ENCODE data around the gene CTNNBL1. TPM values are rescaled to one million over a fixed set of nuclear protein-coding genes. Genes with fewer than 3 reads are reported as not detected.
"Not testable (repeated sequence)": the region's sequence is repeated elsewhere in the genome, so short reads cannot be mapped to it uniquely, and the experiment has no call there.

Gene CTNNBL1
- total and polyA plus RNA-seq, 2 experiments from 2014 or later = 36.3 to 68.7 TPM

- H3K4me3 ChIP-seq; DNase-seq (ENCODE audit: low spot score); H2AFZ ChIP-seq; H3K27ac Mint-ChIP-seq; H3K36me3 Mint-ChIP-seq (ENCODE audit: low read depth); H3K4me3 Mint-ChIP-seq; H3K36me3 ChIP-seq (ENCODE audit: insufficient read depth); H3K9me3 Mint-ChIP-seq; H3K4me1 ChIP-seq (ENCODE audit: insufficient read depth); H3F3A ChIP-seq (replicated peaks; ENCODE audit: low read depth); H3K27me3 ChIP-seq (ENCODE audit: insufficient read depth); H3K27ac ChIP-seq (ENCODE audit: low read depth); H3K9me2 ChIP-seq (ENCODE audit: insufficient read depth); ATAC-seq; H3K4me2 ChIP-seq; H3K27me3 Mint-ChIP-seq (ENCODE audit: insufficient read depth, low read depth, poor library complexity): not testable (repeated sequence)
- H3K79me2 ChIP-seq (replicated peaks; ENCODE audit: insufficient read depth) = peaks cover 71% of the 10 kb centered on the region
- H4K20me1 ChIP-seq (replicated peaks; ENCODE audit: insufficient read depth) = peaks cover 19% of the 10 kb centered on the region; the same call in 1 of the 2 replicates
- H3K4me1 Mint-ChIP-seq = peaks cover 13% of the 10 kb centered on the region
These were observed 28.5 kb downstream of the CTNNBL1 start for GRCh38 chr20:37722312-37722711.

DNA sequence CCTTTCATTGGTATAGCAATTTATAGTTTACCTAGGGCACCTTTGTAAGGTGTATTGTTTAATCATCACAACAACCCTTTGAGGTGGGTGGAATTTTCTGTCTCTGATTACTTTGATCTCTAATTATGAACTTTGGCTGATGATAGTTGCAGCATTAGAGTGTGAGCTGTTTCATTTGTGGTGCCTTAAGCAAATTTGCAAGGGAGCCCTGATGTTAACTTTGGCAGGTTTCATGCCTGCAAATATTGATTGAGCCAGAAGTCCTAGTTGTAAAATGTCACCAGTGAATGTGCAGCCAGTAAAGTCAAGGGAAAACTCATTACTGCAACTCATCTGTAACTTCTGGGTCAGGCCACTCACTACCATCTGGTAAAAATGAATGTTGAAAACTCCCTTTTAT is 29.8 kb downstream of the CTNNBL1 start:
- Histone ChIP-seq H3K27ac (ENCODE audit: low read depth) (no peak overlapping the region), H3F3A (replicated peaks; ENCODE audit: low read depth) (no peaks in the 10 kb centered on the region), H3K79me2 (replicated peaks; ENCODE audit: insufficient read depth) (peaks cover 69% of the 10 kb centered on the region), H3K4me3 (no peak overlapping the region), H3K4me2 (no peak overlapping the region), H3K4me1 (ENCODE audit: insufficient read depth) (no peaks in the 10 kb centered on the region), H3K27me3 (ENCODE audit: insufficient read depth) (no peaks in the 10 kb centered on the region), H3K9me2 (ENCODE audit: insufficient read depth) (no peaks in the 10 kb centered on the region), H4K20me1 (replicated peaks; ENCODE audit: insufficient read depth) (peaks cover 19% of the 10 kb centered on the region; the same call in 1 of the 2 replicates), H3K36me3 (ENCODE audit: insufficient read depth) (0 out of 2 replicates have a peak, but pooled peaks cover 3% of the 10 kb centered on the region), H2AFZ (no peak overlapping the region)
- peaks cover 6% of the 10 kb centered on the region; the same call in 2 of the 3 replicates for H3K36me3 Mint-ChIP-seq (ENCODE audit: low read depth)
- H3K4me3 Mint-ChIP-seq = no peak overlapping the region
- peaks cover 24% of the 10 kb centered on the region for H3K4me1 Mint-ChIP-seq
- H3K9me3 Mint-ChIP-seq = peaks cover 5% of the 10 kb centered on the region; the same call in 2 of the 3 replicates
- ATAC-seq = no peak
- peaks cover 2% of the 10 kb centered on the region for H3K27me3 Mint-ChIP-seq (ENCODE audit: insufficient read depth, low read depth, poor library complexity)
- no peak for DNase-seq (ENCODE audit: low spot score)
- H3K27ac Mint-ChIP-seq = no peak overlapping the region
- TF ChIP-seq ETS1 (IDR thresholded peaks at IDR 0.05) (no peak), POLR2AphosphoS5 (IDR thresholded peaks at IDR 0.05; ENCODE audit: low read depth) (no peak), NANOG (IDR thresholded peaks at IDR 0.05; ENCODE audit: borderline replicate concordance) (no peak), ZNF114 (CRISPR knock-in tag; IDR thresholded peaks at IDR 0.05) (no peak), ZNF331 (CRISPR knock-in tag; IDR thresholded peaks at IDR 0.05; ENCODE audit: low read depth) (no peak), JUNB (IDR thresholded peaks at IDR 0.05; ENCODE audit: unreplicated experiment) (no peak), STAT1 (IDR thresholded peaks at IDR 0.05; ENCODE audit: unreplicated experiment) (no peak), EZH2 (IDR thresholded peaks at IDR 0.05; ENCODE audit: low read depth, unreplicated experiment) (no peak), ZNF462 (CRISPR knock-in tag; IDR thresholded peaks at IDR 0.05) (no peak)
- TF ChIP-seq, protein P1, sequence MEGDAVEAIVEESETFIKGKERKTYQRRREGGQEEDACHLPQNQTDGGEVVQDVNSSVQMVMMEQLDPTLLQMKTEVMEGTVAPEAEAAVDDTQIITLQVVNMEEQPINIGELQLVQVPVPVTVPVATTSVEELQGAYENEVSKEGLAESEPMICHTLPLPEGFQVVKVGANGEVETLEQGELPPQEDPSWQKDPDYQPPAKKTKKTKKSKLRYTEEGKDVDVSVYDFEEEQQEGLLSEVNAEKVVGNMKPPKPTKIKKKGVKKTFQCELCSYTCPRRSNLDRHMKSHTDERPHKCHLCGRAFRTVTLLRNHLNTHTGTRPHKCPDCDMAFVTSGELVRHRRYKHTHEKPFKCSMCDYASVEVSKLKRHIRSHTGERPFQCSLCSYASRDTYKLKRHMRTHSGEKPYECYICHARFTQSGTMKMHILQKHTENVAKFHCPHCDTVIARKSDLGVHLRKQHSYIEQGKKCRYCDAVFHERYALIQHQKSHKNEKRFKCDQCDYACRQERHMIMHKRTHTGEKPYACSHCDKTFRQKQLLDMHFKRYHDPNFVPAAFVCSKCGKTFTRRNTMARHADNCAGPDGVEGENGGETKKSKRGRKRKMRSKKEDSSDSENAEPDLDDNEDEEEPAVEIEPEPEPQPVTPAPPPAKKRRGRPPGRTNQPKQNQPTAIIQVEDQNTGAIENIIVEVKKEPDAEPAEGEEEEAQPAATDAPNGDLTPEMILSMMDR (conservative IDR thresholded peaks at IDR 0.05; ENCODE audit: low read depth in 2 of 2) = no peak

Data from GM23338 (cell line).